MM.1S (cell line): ENCODE measurements around the gene MAGEA9.

Source experiments
- CTCF ChIP-seq: fragments of 300-600 bp; sonication (generic); IDR thresholded peaks from 2 replicates; pipeline ENCODE4 v1.5.1; 2016; ENCODE audit warnings: antibody characterized with exemption, low read length, mixed read lengths
- EZH2 ChIP-seq: fragments of 300-600 bp; sonication (generic); optimal IDR thresholded peaks from 2 replicates; pipeline ENCODE3; 2017; ENCODE audit warnings: low read depth, mild to moderate bottlenecking, antibody characterized with exemption, low read length, mixed read lengths
- EZH2phosphoT487 ChIP-seq: fragments of 300-600 bp; sonication (generic); IDR thresholded peaks from 2 replicates; pipeline ENCODE4 v1.6.1; 2018; ENCODE audit warnings: antibody characterized with exemption, low read length

GRCh38 chrX:149759824-149760223, 21.9 kb upstream of the MAGEA9 start:
- TF ChIP-seq CTCF (no peak), EZH2 (no peak), EZH2phosphoT487 (no peak)
